ENCODE measurements around the gene EPDR1. TPM values are rescaled to one million over a fixed set of nuclear protein-coding genes. Genes with fewer than 3 reads are reported as not detected.

Gene EPDR1
- total RNA-seq, 1 experiment from 2014 or later: 7.3 TPM

- Histone ChIP-seq H3K36me3 (replicated peaks; ENCODE audit: control insufficient read depth, insufficient read depth, low read length) (no peaks in the 10 kb centered on the region), H3K4me3 (ENCODE audit: insufficient read depth, low read depth, low read length) (peak overlapping the region; percentile 61), H3K27me3 (ENCODE audit: control insufficient read depth, insufficient read depth, low read length) (peaks cover 29% of the 10 kb centered on the region)
- DNase-seq: peak; percentile 75
These were observed 687 bp downstream of the EPDR1 start for GRCh38 chr7:37920849-37921805.

DNA sequence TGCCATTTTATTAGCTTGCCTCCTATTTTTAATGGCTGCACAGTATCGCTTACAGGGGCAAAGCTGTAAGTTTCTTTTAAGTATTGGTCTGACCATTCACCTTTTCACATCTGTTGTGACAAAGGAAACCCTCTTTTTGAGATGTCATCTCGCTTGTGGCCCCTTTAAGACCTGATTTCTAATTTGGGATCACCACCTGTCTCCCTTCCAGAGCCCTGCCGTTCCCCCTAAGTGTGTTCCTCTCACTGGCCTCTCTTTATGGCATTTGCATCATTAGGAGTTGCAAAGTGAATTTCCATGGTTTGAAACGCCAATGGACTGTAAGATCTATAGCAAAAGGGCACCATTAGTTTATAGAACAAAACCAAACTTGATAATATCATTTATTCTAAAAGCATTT, 1.4 kb downstream of the EPDR1 start:
- Histone ChIP-seq H3K27me3 (ENCODE audit: control insufficient read depth, insufficient read depth, low read length) (peaks cover 21% of the 10 kb centered on the region), H3K4me3 (ENCODE audit: insufficient read depth, low read depth, low read length) (no peak overlapping the region), H3K36me3 (replicated peaks; ENCODE audit: control insufficient read depth, insufficient read depth, low read length) (no peaks in the 10 kb centered on the region)
- DNase-seq: no peak

- no peak for DNase-seq
- Histone ChIP-seq H3K36me3 (replicated peaks; ENCODE audit: control insufficient read depth, insufficient read depth, low read length) (no peaks in the 10 kb centered on the region), H3K4me3 (ENCODE audit: insufficient read depth, low read depth, low read length) (no peak overlapping the region), H3K27me3 (ENCODE audit: control insufficient read depth, insufficient read depth, low read length) (peaks cover 7% of the 10 kb centered on the region)
These were observed 3.6 kb downstream of the EPDR1 start for GRCh38 chr7:37923996-37924395.

DNA sequence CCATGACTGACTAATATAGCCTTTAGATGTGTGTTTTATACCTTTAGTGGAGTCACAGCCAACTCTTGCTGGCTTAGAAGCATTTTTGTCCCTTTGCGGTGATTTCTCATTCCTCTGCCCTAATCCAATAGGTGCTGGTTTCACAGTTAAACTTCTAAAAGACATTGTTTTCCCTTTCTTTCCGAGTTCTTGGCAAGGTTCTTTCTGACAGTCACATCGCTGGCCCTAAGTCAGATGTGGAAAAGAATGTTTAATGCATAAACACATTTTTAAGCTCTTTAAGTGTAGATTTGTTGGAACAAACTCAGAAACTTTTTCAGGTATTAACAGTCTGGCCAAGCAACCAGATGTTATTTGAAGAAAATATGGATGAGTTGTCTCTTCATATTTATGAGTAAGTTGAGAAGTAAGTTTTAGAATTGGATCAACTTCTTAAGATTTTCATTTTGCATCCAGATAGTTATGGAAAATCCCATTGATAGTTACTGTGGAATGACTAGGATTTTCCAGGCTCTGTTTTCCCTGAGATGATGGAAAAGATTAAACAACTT, 4.1 kb downstream of the EPDR1 start:
- no peak for DNase-seq
- Histone ChIP-seq H3K4me3 (ENCODE audit: insufficient read depth, low read depth, low read length) (no peak overlapping the region), H3K36me3 (replicated peaks; ENCODE audit: control insufficient read depth, insufficient read depth, low read length) (no peaks in the 10 kb centered on the region), H3K27me3 (ENCODE audit: control insufficient read depth, insufficient read depth, low read length) (peaks cover 4% of the 10 kb centered on the region)

DNA sequence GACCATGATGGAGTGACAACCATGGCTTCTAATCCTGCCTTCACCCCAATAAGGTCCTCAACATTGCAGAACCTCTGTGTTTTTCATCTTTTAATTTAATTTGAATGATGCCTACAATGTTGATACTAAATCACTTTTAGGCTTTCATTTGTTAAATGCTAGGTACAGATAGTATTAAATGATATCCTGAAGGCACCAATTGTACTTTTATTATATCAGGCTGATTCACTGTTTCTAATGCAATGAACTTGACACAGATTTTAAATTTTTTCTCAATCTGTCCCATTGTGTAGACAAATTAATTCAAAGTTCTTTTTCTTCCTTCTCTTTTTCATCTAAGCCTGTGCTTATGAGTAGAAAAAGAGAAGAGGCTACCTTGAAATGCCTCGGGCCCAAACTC, 5.2 kb downstream of the EPDR1 start:
- Histone ChIP-seq H3K27me3 (ENCODE audit: control insufficient read depth, insufficient read depth, low read length) (no peaks in the 10 kb centered on the region; the same call in 1 of the 2 replicates), H3K36me3 (replicated peaks; ENCODE audit: control insufficient read depth, insufficient read depth, low read length) (no peaks in the 10 kb centered on the region), H3K4me3 (ENCODE audit: insufficient read depth, low read depth, low read length) (no peak overlapping the region)
- no peak for DNase-seq

GRCh38 chr7:37927773-37928444, 7.5 kb downstream of the EPDR1 start:
- no peak for DNase-seq

DNA sequence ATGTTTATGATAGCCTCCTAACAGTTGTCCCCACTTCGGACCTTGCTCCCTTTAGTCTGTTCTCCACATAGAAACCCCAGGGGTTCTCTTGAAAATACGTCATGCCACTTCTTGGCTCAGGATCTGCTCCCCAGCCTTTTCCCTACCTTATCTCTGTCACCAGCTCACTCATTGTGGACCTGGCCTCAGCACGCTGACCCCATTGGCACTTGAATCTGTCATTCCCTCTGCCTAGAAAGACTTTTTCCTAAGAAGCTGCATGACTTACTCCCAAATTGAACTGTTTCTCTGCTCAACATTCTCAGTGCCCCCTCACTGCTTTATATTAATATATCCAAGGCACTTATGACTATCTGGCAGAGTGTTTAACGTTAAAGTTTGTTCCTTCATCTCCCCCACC, 8.4 kb downstream of the EPDR1 start:
- DNase-seq: no peak
- no peak overlapping the region for H3K4me3 ChIP-seq (ENCODE audit: insufficient read depth, low read depth, low read length)
- H3K27me3 ChIP-seq (ENCODE audit: control insufficient read depth, insufficient read depth, low read length): no peaks in the 10 kb centered on the region
- no peaks in the 10 kb centered on the region for H3K36me3 ChIP-seq (replicated peaks; ENCODE audit: control insufficient read depth, insufficient read depth, low read length)

More at GRCh38 chr7:37927773-37928444, 7.5 kb downstream of the EPDR1 start:
- Histone ChIP-seq H3K36me3 (replicated peaks; ENCODE audit: control insufficient read depth, insufficient read depth, low read length) (no peaks in the 10 kb centered on the region), H3K27me3 (ENCODE audit: control insufficient read depth, insufficient read depth, low read length) (no peaks in the 10 kb centered on the region), H3K4me3 (ENCODE audit: insufficient read depth, low read depth, low read length) (no peak overlapping the region)

GRCh38 chr7:37930226-37930948, 9.9 kb downstream of the EPDR1 start:
- DNase-seq: no peak
- no peaks in the 10 kb centered on the region for H3K27me3 ChIP-seq (ENCODE audit: control insufficient read depth, insufficient read depth, low read length)
- no peaks in the 10 kb centered on the region for H3K36me3 ChIP-seq (replicated peaks; ENCODE audit: control insufficient read depth, insufficient read depth, low read length)

DNA sequence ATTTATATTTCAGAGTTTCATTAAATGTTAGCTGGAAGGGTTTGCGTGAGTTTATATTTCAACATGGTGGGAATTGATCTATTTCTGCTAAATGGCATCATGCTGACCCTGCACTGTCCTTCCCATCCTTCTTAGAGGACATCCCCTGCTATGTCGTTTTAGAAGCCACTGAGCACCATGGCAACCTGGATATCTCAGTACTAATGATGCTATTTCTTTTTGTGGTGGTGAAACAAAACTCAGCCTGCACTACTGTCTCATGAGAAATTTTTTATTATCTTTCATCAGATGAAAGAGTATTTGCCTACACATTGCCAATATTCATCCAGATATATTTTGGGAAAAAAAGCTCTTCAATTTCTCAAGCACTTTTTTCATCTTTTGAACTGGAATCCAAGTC, 12.1 kb downstream of the EPDR1 start:
- Histone ChIP-seq H3K36me3 (replicated peaks; ENCODE audit: control insufficient read depth, insufficient read depth, low read length) (no peaks in the 10 kb centered on the region), H3K27me3 (ENCODE audit: control insufficient read depth, insufficient read depth, low read length) (no peaks in the 10 kb centered on the region), H3K4me3 (ENCODE audit: insufficient read depth, low read depth, low read length) (no peak overlapping the region)
- DNase-seq: no peak

More at GRCh38 chr7:37930226-37930948, 9.9 kb downstream of the EPDR1 start:
- H3K4me3 ChIP-seq (ENCODE audit: insufficient read depth, low read depth, low read length): no peak overlapping the region

DNA sequence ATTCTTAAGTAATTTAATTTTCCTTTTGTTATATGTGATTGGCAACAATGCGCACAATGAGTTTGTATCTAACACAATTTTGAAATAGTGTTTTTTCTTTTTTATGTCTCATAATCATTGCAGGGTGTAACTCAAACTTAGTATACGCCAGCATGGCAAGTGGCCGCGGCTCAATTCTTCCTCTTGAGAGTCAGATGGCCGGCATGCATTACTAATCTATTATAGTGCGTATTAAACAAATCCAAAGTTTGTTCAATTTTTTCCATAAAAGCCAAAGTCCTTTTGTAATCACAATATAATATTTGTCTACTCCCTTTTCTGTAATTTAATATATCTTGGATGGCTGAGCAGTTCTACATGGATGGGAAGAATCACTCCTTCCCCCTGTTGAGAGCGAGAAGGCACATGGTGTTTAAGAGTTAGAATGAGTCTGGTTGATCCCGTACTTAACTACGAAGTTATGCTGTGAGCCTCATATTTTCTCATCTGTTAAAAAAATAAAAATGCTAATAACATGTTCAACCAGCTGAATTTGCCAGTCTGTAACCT, 12.7 kb downstream of the EPDR1 start:
- Histone ChIP-seq H3K4me3 (ENCODE audit: insufficient read depth, low read depth, low read length) (no peak overlapping the region), H3K27me3 (ENCODE audit: control insufficient read depth, insufficient read depth, low read length) (no peaks in the 10 kb centered on the region), H3K36me3 (replicated peaks; ENCODE audit: control insufficient read depth, insufficient read depth, low read length) (no peaks in the 10 kb centered on the region)
- DNase-seq: no peak

GRCh38 chr7:37942934-37943610, 22.6 kb downstream of the EPDR1 start:
- H3K27me3 ChIP-seq (ENCODE audit: control insufficient read depth, insufficient read depth, low read length): no peaks in the 10 kb centered on the region
- no peak overlapping the region for H3K4me3 ChIP-seq (ENCODE audit: insufficient read depth, low read depth, low read length)
- no peaks in the 10 kb centered on the region for H3K36me3 ChIP-seq (replicated peaks; ENCODE audit: control insufficient read depth, insufficient read depth, low read length)
- DNase-seq: peak; percentile 29

DNA sequence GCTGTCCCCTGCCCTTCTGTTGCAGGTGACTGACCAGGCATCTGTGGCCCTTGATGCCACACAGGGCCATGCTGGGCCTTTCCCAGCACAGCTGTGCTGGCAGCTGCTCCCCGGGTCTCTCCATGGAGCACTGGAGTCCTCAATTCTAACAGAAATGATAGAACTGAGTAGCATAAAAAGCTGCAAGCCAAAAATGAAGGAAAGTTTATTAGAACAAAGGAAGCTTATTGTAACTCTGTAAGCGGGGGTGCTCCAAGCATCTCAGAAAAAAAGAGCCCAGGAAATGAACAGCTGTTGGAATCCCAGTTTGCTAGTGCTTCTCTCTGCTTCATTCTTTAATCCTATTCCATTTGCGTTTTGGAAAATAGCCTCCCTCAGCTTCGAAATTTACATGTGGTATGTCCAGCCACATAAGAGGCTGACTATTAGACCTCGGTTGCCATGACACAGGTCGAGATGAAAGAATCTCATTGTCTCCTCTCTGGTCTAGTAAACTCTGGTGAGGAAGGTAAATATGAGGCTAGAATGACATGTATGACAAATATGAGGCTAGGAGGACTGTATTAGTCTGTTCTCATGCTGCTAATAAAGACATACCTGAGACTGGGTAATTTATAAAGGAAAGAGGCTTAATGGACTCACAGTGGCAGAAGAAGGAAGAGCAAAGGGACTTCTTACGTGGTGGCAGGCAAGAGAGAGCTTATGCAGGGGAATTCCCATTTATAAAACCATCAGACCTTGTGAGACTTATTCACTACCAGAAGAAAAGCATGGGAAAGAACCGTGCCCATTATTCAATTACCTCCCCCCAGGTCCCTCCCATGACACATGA, 23.7 kb downstream of the EPDR1 start:
- Histone ChIP-seq H3K36me3 (replicated peaks; ENCODE audit: control insufficient read depth, insufficient read depth, low read length) (no peaks in the 10 kb centered on the region), H3K27me3 (ENCODE audit: control insufficient read depth, insufficient read depth, low read length) (no peaks in the 10 kb centered on the region), H3K4me3 (ENCODE audit: insufficient read depth, low read depth, low read length) (no peak overlapping the region)
- DNase-seq: no peak

DNA sequence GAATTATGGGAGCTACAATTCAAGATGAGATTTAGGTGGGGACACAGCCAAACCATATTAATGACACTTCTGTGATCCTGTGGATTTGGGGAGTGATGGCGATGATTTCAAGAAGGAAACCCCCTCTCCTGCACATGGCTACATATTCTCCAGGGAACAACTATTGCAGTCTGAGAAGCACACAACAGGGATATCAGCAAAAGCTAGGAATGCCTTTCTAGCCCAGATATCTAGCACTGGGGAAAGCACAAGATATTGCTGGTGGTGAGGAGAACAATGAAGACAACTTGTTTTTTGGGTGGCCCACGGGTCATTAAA, 24.3 kb downstream of the EPDR1 start:
- no peak for DNase-seq
- Histone ChIP-seq H3K27me3 (ENCODE audit: control insufficient read depth, insufficient read depth, low read length) (no peaks in the 10 kb centered on the region), H3K36me3 (replicated peaks; ENCODE audit: control insufficient read depth, insufficient read depth, low read length) (no peaks in the 10 kb centered on the region), H3K4me3 (ENCODE audit: insufficient read depth, low read depth, low read length) (no peak overlapping the region)

Measured in H7 (cell line).